ENCODE results near the gene ACD. TPM values are rescaled to one million over a fixed set of nuclear protein-coding genes. Genes with fewer than 3 reads are reported as not detected.

The ACD gene
- total and polyA plus RNA-seq, 2 of the 8 experiments (the other 6 are each of a cell fraction or from before 2014, with no cell fraction given), result 34.8 to 58.0 TPM

- Histone ChIP-seq H4K91ac (replicated peaks; ENCODE audit: insufficient read length, low read length) (no peak overlapping the region), H4K20me1 (replicated peaks in 1 of 2; ENCODE audit: control insufficient read depth in 1 of 2, insufficient read depth in 2 of 2, low read length in 2 of 2) (peaks cover 0 to 5% of the 10 kb centered on the region in 2 experiments), H3K9ac (replicated peaks in 1 of 4; ENCODE audit: extremely low read depth in 1 of 4, low read depth in 3 of 4, low read length in 3 of 4) (no peak overlapping the region), H3K9me3 (ENCODE audit: insufficient read depth in 2 of 2, low read depth in 1 of 2, low read length in 1 of 2) (peaks cover 0 to 4% of the 10 kb centered on the region in 2 experiments; a peak in 1 of 4 replicates), H3K4me2 (ENCODE audit: insufficient read depth in 1 of 2, low read depth in 2 of 2, low read length in 2 of 2) (no peak overlapping the region), H4K8ac (ENCODE audit: extremely low read depth, insufficient read depth, low read length) (no peak overlapping the region), H3K4me1 (replicated peaks in 1 of 4; ENCODE audit: control insufficient read depth in 3 of 4, insufficient read depth in 4 of 4, low read length in 3 of 4) (peaks cover 0 to 3% (median 2%) of the 10 kb centered on the region in 4 experiments; a peak in 1 of 7 replicates), H3K23me2 (ENCODE audit: low read depth, low read length) (no peaks in the 10 kb centered on the region), H3K23ac (ENCODE audit: insufficient read length) (no peak overlapping the region), H3K79me2 (ENCODE audit: control insufficient read depth in 1 of 2, insufficient read depth in 2 of 2, low read length in 2 of 2) (peaks cover 0 to 25% of the 10 kb centered on the region in 2 experiments; a peak in 2 of 4 replicates), H2BK120ac (replicated peaks; ENCODE audit: low read depth, low read length) (no peak overlapping the region), H3K27ac (ENCODE audit: low read depth, low read length) (no peak overlapping the region), H3K56ac (replicated peaks; ENCODE audit: insufficient read length, low read depth, low read length) (no peak overlapping the region), H3K14ac (ENCODE audit: insufficient read length) (no peak overlapping the region), H3K27me3 (replicated peaks in 1 of 4; ENCODE audit: control insufficient read depth in 3 of 4, extremely low read depth in 1 of 4, insufficient read depth in 3 of 4, low read length in 3 of 4) (no peaks in the 10 kb centered on the region), H3K79me1 (ENCODE audit: low read depth, low read length) (peaks cover 7% of the 10 kb centered on the region; the same call in 1 of the 2 replicates), H2BK20ac (ENCODE audit: low read length) (no peak overlapping the region), H2BK15ac (ENCODE audit: low read length) (no peak overlapping the region), H4K5ac (ENCODE audit: insufficient read length, low read depth, low read length) (no peak overlapping the region), H3K36me3 (ENCODE audit: control insufficient read depth in 2 of 4, insufficient read depth in 4 of 4, low read length in 3 of 4) (peaks cover 0 to 3% (median 0%) of the 10 kb centered on the region in 4 experiments; a peak in 1 of 8 replicates), H2BK5ac (ENCODE audit: low read depth, low read length) (no peak overlapping the region), H3K4ac (replicated peaks; ENCODE audit: insufficient read length, low read depth, low read length) (no peak overlapping the region), H2AFZ (ENCODE audit: low read length) (no peak overlapping the region), H3K4me3 (ENCODE audit: extremely low read depth in 1 of 4, insufficient read depth in 2 of 4, low read depth in 3 of 4, low read length in 4 of 4) (no peak overlapping the region), H2BK12ac (ENCODE audit: low read depth, low read length) (no peak overlapping the region), H2AK5ac (ENCODE audit: low read depth, low read length) (no peak overlapping the region), H3K18ac (ENCODE audit: extremely low read depth, low read length) (no peak overlapping the region)
- TF ChIP-seq JUND (IDR thresholded peaks at IDR 0.05; ENCODE audit: low read length), result no peak
- no peak for TF ChIP-seq CHD2 (IDR thresholded peaks at IDR 0.05; ENCODE audit: low read length)
- TF ChIP-seq SAP30 (IDR thresholded peaks at IDR 0.05; ENCODE audit: insufficient read depth, insufficient replicate concordance, low read length), result no peak
- TF ChIP-seq JUN (IDR thresholded peaks at IDR 0.05; ENCODE audit: low read depth, low read length), result no peak
- TF ChIP-seq EZH2 (IDR thresholded peaks at IDR 0.05; ENCODE audit: low read depth, low read length, severe bottlenecking), result no peak
- TF ChIP-seq TBP (IDR thresholded peaks at IDR 0.05; ENCODE audit: low read depth, low read length), result no peak
- no peak for TF ChIP-seq TAF7 (optimal IDR thresholded peaks at IDR 0.05; ENCODE audit: borderline replicate concordance, low read depth, low read length)
- no peak for TF ChIP-seq SUZ12 (IDR thresholded peaks at IDR 0.05; ENCODE audit: low read length)
- DNase-seq (ENCODE audit: low read depth in 1 of 2, low spot score in 2 of 2) (no peak), FAIRE-seq (no peak)
- WGBS, 2 experiments (ENCODE audit: extremely low coverage in 1 of 2, insufficient coverage in 1 of 2, insufficient read length in 1 of 2, insufficient replicate concordance in 2 of 2, low coverage in 1 of 2, low lambda C conversion rate in 2 of 2, missing lambda C conversion rate in 1 of 2), result 89% methylated on average over 1 of the region's 1 CpG; no CpG with 5 or more reads in 1 of the 2 experiments
- CTCF ChIA-PET (ENCODE audit: partially characterized antibody), result interaction anchor here (1.2 kb wide), 2 partner anchors 16 to 29 kb away, joined by 4 to 5 read pairs; no protein-coding TSS in a partner anchor
- POLR2A ChIA-PET (ENCODE audit: partially characterized antibody), result no interaction called here
Observed at GRCh38 chr16:67701420-67701819, 41.4 kb upstream of the ACD start.
